Glutamatergic neuron (in vitro differentiated cells): ENCODE measurements around the gene SERPINA6. TPM values are rescaled to one million over a fixed set of nuclear protein-coding genes. Genes with fewer than 3 reads are reported as not detected.
"Not testable (repeated sequence)": the region's sequence is repeated elsewhere in the genome, so short reads cannot be mapped to it uniquely, and the experiment has no call there.

Experiments used
- DNase-seq: peaks from one replicate; pipeline ENCODE4 v3.0.0; 2022
- H3K27ac Mint-ChIP-seq: one replicate; pipeline ENCODE4 v1.8.0; 2020; ENCODE audit warnings: mild to moderate bottlenecking, mixed read lengths, inconsistent platforms; ENCODE audit not compliant: unreplicated experiment
- H3K27me3 Mint-ChIP-seq: one replicate; pipeline ENCODE4 v1.8.0; 2020; ENCODE audit warnings: mild to moderate bottlenecking, moderate library complexity, mixed read lengths, inconsistent platforms; ENCODE audit not compliant: unreplicated experiment
- H3K36me3 Mint-ChIP-seq: one replicate; pipeline ENCODE4 v1.8.0; 2020; ENCODE audit warnings: mild to moderate bottlenecking, mixed read lengths, inconsistent platforms; ENCODE audit not compliant: unreplicated experiment
- H3K4me1 Mint-ChIP-seq: one replicate; pipeline ENCODE4 v1.8.0; 2020; ENCODE audit warnings: mild to moderate bottlenecking, low read depth, mixed read lengths, inconsistent platforms; ENCODE audit not compliant: unreplicated experiment
- H3K4me3 Mint-ChIP-seq: one replicate; pipeline ENCODE4 v1.8.0; 2020; ENCODE audit warnings: mild to moderate bottlenecking, mixed read lengths, inconsistent platforms; ENCODE audit not compliant: unreplicated experiment
- H3K9me3 Mint-ChIP-seq: one replicate; pipeline ENCODE4 v1.8.0; 2020; ENCODE audit warnings: mild to moderate bottlenecking, moderate library complexity, mixed read lengths, inconsistent platforms; ENCODE audit not compliant: unreplicated experiment
- CTCF ChIP-seq: fragments of 200-600 bp; sonication (generic); IDR thresholded peaks from one replicate; pipeline ENCODE4 v1.5.0; 2021; ENCODE audit not compliant: partially characterized antibody, unreplicated experiment
- total RNA-seq: library from RNA; stranded (reverse); fragmentation: NEBNext Ultra II Directional; extraction: Animal tissue kit (Norgen Biotek cat#: 25700); gene quantifications from one replicate; pipeline ENCODE4 v1.2.1, GENCODE V29; 2021; ENCODE audit not compliant: unreplicated experiment

Gene SERPINA6
- total RNA-seq, 1 donor from 2014 or later: not detected

- no peaks in the 10 kb centered on the region for H3K4me1 Mint-ChIP-seq
- no peak for DNase-seq
- H3K36me3 Mint-ChIP-seq: no peaks in the 10 kb centered on the region
Measured at GRCh38 chr14:94269156-94269555, 54.0 kb downstream of the SERPINA6 start.

GRCh38 chr14:94268582-94268981 is 54.6 kb downstream of the SERPINA6 start:
- not testable (repeated sequence) for H3K27me3 Mint-ChIP-seq, H3K36me3 Mint-ChIP-seq, DNase-seq, H3K4me3 Mint-ChIP-seq, H3K9me3 Mint-ChIP-seq, H3K4me1 Mint-ChIP-seq, H3K27ac Mint-ChIP-seq

More at GRCh38 chr14:94269156-94269555, 54.0 kb downstream of the SERPINA6 start:
- TF ChIP-seq CTCF: no peak
- Mint-ChIP-seq H3K27ac (no peak overlapping the region), H3K27me3 (no peaks in the 10 kb centered on the region), H3K9me3 (no peaks in the 10 kb centered on the region), H3K4me3 (no peak overlapping the region)

DNA sequence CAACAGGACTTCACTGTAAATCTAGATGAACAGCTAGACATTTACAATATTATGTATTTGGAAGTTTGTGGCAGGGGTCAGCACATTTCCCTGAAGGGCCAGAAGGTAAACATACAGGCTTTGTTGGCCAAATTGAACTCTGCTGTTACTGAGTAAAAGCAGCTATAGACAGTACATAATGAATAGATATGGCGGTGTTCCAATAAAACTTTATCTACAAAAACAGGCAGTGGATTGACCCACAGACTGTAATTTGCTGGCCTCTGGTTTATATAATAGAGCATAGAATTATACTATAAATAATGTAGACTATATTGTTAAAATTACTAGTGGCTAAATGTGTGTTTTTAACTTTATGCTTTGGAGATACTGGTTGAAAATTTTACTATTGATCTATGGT is 55.8 kb downstream of the SERPINA6 start:
- DNase-seq: no peak
- Mint-ChIP-seq H3K36me3 (peaks cover 6% of the 10 kb centered on the region), H3K27ac (no peak overlapping the region), H3K4me3 (no peak overlapping the region), H3K4me1 (no peaks in the 10 kb centered on the region), H3K9me3 (no peaks in the 10 kb centered on the region), H3K27me3 (no peaks in the 10 kb centered on the region)
- no peak for TF ChIP-seq CTCF

DNA sequence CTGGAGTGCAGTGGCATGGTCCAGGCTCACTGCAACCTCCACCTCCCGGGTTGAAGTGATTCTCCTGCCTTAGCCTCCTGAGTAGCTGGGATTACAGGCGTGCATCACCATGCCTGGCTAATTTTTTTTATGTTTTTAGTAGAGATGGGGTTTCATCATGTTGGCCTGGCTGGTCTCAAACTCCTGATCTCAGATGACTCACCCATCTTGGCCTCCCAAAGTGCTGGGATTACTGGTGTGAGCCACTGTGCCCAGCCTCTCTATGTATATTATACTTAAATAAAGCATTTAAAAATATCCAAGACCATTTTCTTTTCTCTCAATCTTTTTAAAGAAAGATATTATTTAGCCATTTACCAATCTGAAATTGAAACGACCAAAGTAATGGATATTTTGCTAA is 58.9 kb downstream of the SERPINA6 start:
- H3K4me1 Mint-ChIP-seq, H3K27ac Mint-ChIP-seq, H3K27me3 Mint-ChIP-seq, H3K9me3 Mint-ChIP-seq, H3K36me3 Mint-ChIP-seq, H3K4me3 Mint-ChIP-seq, DNase-seq: not testable (repeated sequence)

Other genes starting within 250 kb of the SERPINA6 start
- 257 TPM for gene DDX24, start 242.1 kb downstream of the SERPINA6 start, total RNA-seq
- gene IFI27L1, start 242.0 kb downstream of the SERPINA6 start, total RNA-seq: 45.7 TPM
- gene IFI27, start 212.6 kb downstream of the SERPINA6 start, total RNA-seq: 3.7 TPM
- 52.7 TPM for gene IFI27L2, start 193.7 kb downstream of the SERPINA6 start, total RNA-seq
- gene PPP4R4, start 149.0 kb downstream of the SERPINA6 start, total RNA-seq: 1.6 TPM
- not detected for gene SERPINA10, start 30.1 kb downstream of the SERPINA6 start, total RNA-seq
- gene SERPINA2, start 43.4 kb upstream of the SERPINA6 start, total RNA-seq: not detected
- gene SERPINA1, start 65.3 kb upstream of the SERPINA6 start, total RNA-seq: not detected
- not detected for gene SERPINA11, start 129.5 kb upstream of the SERPINA6 start, total RNA-seq
- not detected for gene SERPINA9, start 152.9 kb upstream of the SERPINA6 start, total RNA-seq
- gene SERPINA12, start 186.1 kb upstream of the SERPINA6 start, total RNA-seq: not detected
- gene SERPINA4, start 238.1 kb upstream of the SERPINA6 start, total RNA-seq: not detected